Pericardium fibroblast (primary cell): ENCODE data around the gene C3orf52. TPM values are rescaled to one million over a fixed set of nuclear protein-coding genes. Genes with fewer than 3 reads are reported as not detected.

Source experiments
- total RNA-seq: library from RNA; depleted of rRNA; stranded (reverse); fragments of >200 nt; gene quantifications from 2 replicates; pipeline ENCODE4 v1.2.3, GENCODE V29; 2015

The C3orf52 gene, protein sequence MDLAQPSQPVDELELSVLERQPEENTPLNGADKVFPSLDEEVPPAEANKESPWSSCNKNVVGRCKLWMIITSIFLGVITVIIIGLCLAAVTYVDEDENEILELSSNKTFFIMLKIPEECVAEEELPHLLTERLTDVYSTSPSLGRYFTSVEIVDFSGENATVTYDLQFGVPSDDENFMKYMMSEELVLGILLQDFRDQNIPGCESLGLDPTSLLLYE
- 1.3 and 2.9 TPM in 2 replicates for total RNA-seq

DNA sequence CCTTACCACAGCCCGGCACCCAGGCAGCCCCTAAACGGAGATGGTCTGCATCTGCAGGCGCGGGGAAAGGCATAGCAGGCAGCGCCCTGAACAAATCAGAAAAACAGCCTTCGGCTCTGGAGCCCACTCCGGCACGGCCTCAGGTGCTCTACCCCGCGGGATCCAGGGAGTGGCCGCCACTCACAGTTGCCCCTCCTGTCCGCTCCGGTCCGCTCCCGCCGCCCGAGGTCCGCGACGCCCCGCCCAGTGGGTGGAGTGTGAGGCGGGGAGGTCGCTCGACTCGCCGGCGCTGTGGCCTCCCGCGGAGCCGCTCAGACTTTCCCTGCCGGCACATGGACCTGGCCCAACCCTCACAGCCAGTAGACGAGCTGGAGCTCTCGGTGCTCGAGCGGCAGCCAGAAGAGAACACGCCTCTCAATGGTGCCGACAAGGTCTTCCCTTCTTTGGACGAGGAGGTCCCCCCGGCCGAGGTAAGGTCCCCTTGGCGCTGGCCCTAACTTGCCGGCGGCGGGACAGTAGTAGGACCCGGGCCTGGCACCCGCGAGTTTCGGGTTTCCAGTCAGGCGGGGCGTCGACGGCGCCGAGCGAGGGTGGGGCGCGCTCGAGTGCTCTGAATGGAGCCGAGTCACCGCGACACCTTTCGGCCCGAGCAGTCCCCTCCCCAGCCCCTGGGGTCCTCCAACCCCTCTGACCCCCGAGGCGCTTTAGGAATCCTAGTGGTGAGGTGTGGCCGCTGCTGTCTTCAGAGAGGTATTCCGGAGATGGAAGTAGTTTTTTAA, at the start of gene C3orf52:
C3orf52 (plus strand) TSS at position 314 of the 779 bp plus-strand sequence; CDS start at position 333, 19 bp downstream.

DNA sequence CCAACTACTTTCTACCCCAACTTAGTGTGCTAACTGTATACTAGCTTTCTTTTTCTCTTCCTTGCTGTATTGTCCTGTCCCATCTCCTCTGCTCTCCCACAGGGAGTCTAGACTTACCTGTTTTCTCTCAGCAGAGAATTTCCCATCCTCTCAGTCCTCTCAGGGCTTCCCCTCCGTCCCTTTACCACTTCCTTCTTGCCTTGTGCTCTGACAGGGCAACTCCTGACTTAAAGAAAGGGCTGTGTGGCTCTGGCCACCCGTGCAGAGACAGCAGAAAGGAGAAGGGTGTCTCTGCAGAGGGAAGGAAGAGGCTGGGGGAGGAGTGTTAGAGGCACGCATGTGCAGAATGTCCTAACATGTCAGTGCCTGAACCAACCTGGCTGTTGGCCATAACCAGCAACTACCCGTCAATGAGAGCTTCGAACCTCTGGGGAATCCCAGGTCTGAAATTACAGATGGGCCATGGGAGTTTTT, 46.8 kb downstream of the C3orf52 start, which contains the start of gene GCSAM:
GCSAM (minus strand) TSS at position 274 of the 474 bp plus-strand sequence; CDS start at position 146, 128 bp downstream.

Other genes starting within 250 kb of the C3orf52 start
- 49.6 and 51.0 TPM in 2 replicates for gene PHLDB2, start 227.1 kb upstream of the C3orf52 start, total RNA-seq
- 14.1 and 16.0 TPM in 2 replicates for gene ABHD10, start 107.4 kb upstream of the C3orf52 start, total RNA-seq
- gene TAGLN3, start 87.5 kb upstream of the C3orf52 start, total RNA-seq = 0.34 TPM in 1 of 2 replicates, not detected in the other
- not detected in 2 replicates for gene TMPRSS7, start 51.7 kb upstream of the C3orf52 start, total RNA-seq
- not detected in 2 replicates for gene GCSAM, start 46.9 kb downstream of the C3orf52 start, total RNA-seq
- not detected in 2 replicates for gene SLC9C1, start 207.8 kb downstream of the C3orf52 start, total RNA-seq
- gene CD200, start 246.8 kb downstream of the C3orf52 start, total RNA-seq = 3.7 and 39.3 TPM in 2 replicates